ENCODE results near the gene TMEM225B. TPM values are rescaled to one million over a fixed set of nuclear protein-coding genes. Genes with fewer than 3 reads are reported as not detected.
"Not testable (repeated sequence)": the region's sequence is repeated elsewhere in the genome, so short reads cannot be mapped to it uniquely, and the experiment has no call there.

TMEM225B gene
- total RNA-seq, 2 donors from 2014 or later: 0.57 to 2.0 TPM

- DNase-seq (ENCODE audit: low spot score): no peak
- intact Hi-C loops (cut with DNase I): no loop called here
Observed at GRCh38 chr7:99618726-99619125, 20.7 kb downstream of the TMEM225B start.

- intact Hi-C loops (cut with DNase I): loop anchor here in 1 of 2 donors (10.0 kb wide), 1 partner anchor 1285 kb away; no protein-coding TSS in a partner anchor
- DNase-seq (ENCODE audit: low spot score): no peak
Observed at GRCh38 chr7:99619571-99620130, 21.6 kb downstream of the TMEM225B start.

GRCh38 chr7:99621271-99621670, 23.2 kb downstream of the TMEM225B start:
- intact Hi-C loops (cut with DNase I): loop anchor here in 1 of 2 donors (10.0 kb wide), 1 partner anchor 1284 kb away; no protein-coding TSS in a partner anchor

GRCh38 chr7:99622596-99622995, 24.5 kb downstream of the TMEM225B start:
- DNase-seq (ENCODE audit: low spot score): no peak
- intact Hi-C loops (cut with DNase I): loop anchor here in 1 of 2 donors (10.0 kb wide), 1 partner anchor 1282 kb away; no protein-coding TSS in a partner anchor

More at GRCh38 chr7:99621271-99621670, 23.2 kb downstream of the TMEM225B start:
- no peak for DNase-seq (ENCODE audit: low spot score)

- no peak for DNase-seq (ENCODE audit: low spot score)
- intact Hi-C loops (cut with DNase I): loop anchor here in 1 of 2 donors (10.0 kb wide), 1 partner anchor 1282 kb away; no protein-coding TSS in a partner anchor
Observed at GRCh38 chr7:99623091-99623693, 25.1 kb downstream of the TMEM225B start.

- DNase-seq (ENCODE audit: low spot score): no peak
- intact Hi-C loops (cut with DNase I): loop anchor here in 1 of 2 donors (10.0 kb wide), 1 partner anchor 1281 kb away; no protein-coding TSS in a partner anchor
Observed at GRCh38 chr7:99623702-99624447, 25.8 kb downstream of the TMEM225B start.

- DNase-seq (ENCODE audit: low spot score): no peak
- intact Hi-C loops (cut with DNase I): loop anchor here in 1 of 2 donors (10.0 kb wide), 1 partner anchor 1280 kb away; no protein-coding TSS in a partner anchor
Observed at GRCh38 chr7:99624484-99624883, 26.4 kb downstream of the TMEM225B start.

- intact Hi-C loops (cut with DNase I): loop anchor here in 1 of 2 donors (10.0 kb wide), 1 partner anchor 1279 kb away; no protein-coding TSS in a partner anchor
- no peak for DNase-seq (ENCODE audit: low spot score)
Observed at GRCh38 chr7:99625321-99625720, 27.3 kb downstream of the TMEM225B start.

GRCh38 chr7:99625961-99626360, 27.9 kb downstream of the TMEM225B start:
- no peak for DNase-seq (ENCODE audit: low spot score)
- intact Hi-C loops (cut with DNase I): loop anchor here in 1 of 2 donors (10.0 kb wide), 1 partner anchor 1279 kb away; no protein-coding TSS in a partner anchor

GRCh38 chr7:99626661-99627060, 28.6 kb downstream of the TMEM225B start:
- intact Hi-C loops (cut with DNase I): loop anchor here in 1 of 2 donors (10.0 kb wide), 1 partner anchor 1278 kb away; no protein-coding TSS in a partner anchor
- no peak for DNase-seq (ENCODE audit: low spot score)

GRCh38 chr7:99627513-99627912, 29.4 kb downstream of the TMEM225B start:
- intact Hi-C loops (cut with DNase I): loop anchor here in 1 of 2 donors (10.0 kb wide), 1 partner anchor 1277 kb away; no protein-coding TSS in a partner anchor
- DNase-seq (ENCODE audit: low spot score): no peak

GRCh38 chr7:99628471-99629465, 30.7 kb downstream of the TMEM225B start:
- intact Hi-C loops (cut with DNase I): loop anchor here in 1 of 2 donors (10.0 kb wide), 1 partner anchor 1276 kb away; no protein-coding TSS in a partner anchor
- DNase-seq (ENCODE audit: low spot score): no peak

GRCh38 chr7:99629643-99630042, 31.6 kb downstream of the TMEM225B start:
- intact Hi-C loops (cut with DNase I): loop anchor here in 1 of 2 donors (10.0 kb wide), 1 partner anchor 1275 kb away; no protein-coding TSS in a partner anchor
- no peak for DNase-seq (ENCODE audit: low spot score)

GRCh38 chr7:99631295-99632109, 33.4 kb downstream of the TMEM225B start:
- intact Hi-C loops (cut with DNase I): no loop called here
- DNase-seq (ENCODE audit: low spot score): no peak

GRCh38 chr7:99637414-99637813, 39.3 kb downstream of the TMEM225B start:
- DNase-seq (ENCODE audit: low spot score); intact Hi-C loops (cut with DNase I): not testable (repeated sequence)

GRCh38 chr7:99638731-99639130, 40.7 kb downstream of the TMEM225B start:
- DNase-seq (ENCODE audit: low spot score): no peak
- intact Hi-C loops (cut with DNase I): no loop called here

- DNase-seq (ENCODE audit: low spot score): no peak
- intact Hi-C loops (cut with DNase I): no loop called here
Observed at GRCh38 chr7:99639267-99639666, 41.2 kb downstream of the TMEM225B start.

Data from posterior vena cava (tissue), 2 donors.